Prostate gland (tissue), 2 donors: ENCODE measurements around the gene BTNL9.

Source experiments
- POLR2A ChIP-seq: fragments of 450-650 bp; IDR thresholded peaks from one replicate; pipeline ENCODE4 v1.6.1; 2016; ENCODE audit warnings: antibody characterized with exemption, mild to moderate bottlenecking
- TF ChIP-seq, protein P1 (sequence below), 4 experiments: fragments of 200-600 bp in 2 of 4; fragments of 450-650 bp in 2 of 4; sonication (generic) in 2 of 4; IDR thresholded peaks; 1 replicate in 3 of 4; 2 replicates in 1 of 4; pipeline ENCODE4 v1.5.1; 2016 to 2019; ENCODE audit warnings: antibody characterized with exemption in 4 of 4, mild to moderate bottlenecking in 2 of 4, moderate library complexity in 2 of 4

DNA sequence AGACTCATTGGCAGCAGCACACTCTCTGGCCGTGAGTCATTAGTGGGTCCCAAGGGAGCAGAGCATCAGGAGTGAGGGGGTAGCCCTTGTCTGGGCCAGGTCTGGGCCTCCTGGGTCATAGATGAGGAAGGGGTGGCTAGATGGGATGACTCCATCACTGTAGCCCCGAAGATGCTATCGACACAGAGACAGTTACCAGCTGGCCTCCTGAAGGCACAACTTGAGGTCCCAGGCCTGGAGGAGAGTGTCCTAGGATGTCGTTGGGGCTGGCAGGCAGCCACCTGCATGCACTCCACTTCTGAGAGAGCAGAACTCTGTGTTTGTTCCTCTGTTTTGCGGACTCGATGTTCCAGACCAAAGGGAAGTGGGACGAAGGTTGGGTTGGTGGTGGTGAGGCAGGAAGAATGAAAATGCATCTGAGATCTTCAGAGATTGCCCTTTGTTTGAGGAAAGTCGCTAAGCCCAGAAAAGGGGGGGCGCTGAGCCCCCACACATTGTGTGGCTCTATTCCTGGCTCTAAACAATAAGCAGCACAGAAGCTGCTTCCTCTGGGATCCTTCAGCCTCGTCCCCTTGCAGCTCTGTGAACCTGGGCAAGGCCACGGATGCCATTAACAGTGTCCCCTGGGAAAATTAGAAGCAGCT, 4.7 kb downstream of the BTNL9 start:
- TF ChIP-seq, protein P1, sequence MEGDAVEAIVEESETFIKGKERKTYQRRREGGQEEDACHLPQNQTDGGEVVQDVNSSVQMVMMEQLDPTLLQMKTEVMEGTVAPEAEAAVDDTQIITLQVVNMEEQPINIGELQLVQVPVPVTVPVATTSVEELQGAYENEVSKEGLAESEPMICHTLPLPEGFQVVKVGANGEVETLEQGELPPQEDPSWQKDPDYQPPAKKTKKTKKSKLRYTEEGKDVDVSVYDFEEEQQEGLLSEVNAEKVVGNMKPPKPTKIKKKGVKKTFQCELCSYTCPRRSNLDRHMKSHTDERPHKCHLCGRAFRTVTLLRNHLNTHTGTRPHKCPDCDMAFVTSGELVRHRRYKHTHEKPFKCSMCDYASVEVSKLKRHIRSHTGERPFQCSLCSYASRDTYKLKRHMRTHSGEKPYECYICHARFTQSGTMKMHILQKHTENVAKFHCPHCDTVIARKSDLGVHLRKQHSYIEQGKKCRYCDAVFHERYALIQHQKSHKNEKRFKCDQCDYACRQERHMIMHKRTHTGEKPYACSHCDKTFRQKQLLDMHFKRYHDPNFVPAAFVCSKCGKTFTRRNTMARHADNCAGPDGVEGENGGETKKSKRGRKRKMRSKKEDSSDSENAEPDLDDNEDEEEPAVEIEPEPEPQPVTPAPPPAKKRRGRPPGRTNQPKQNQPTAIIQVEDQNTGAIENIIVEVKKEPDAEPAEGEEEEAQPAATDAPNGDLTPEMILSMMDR (IDR thresholded peaks at IDR 0.05): no peak
- no peak for TF ChIP-seq POLR2A
